Caco-2 (cell line): ENCODE results near the gene PANX3. TPM values are rescaled to one million over a fixed set of nuclear protein-coding genes. Genes with fewer than 3 reads are reported as not detected.

Source experiments
- BruUV-seq: library from RNA; stranded (reverse); fragments of 400-500 nt; replicated peaks from 2 replicates; lab custom pipeline; 2021; lab: Mats Ljungman, UMichigan
- CTCF ChIA-PET: fragments of 300-600 bp; sonication (Branson Sonifier 250); formaldehyde crosslinking; loops from one replicate; lab custom pipeline; 2022; ENCODE audit warnings: antibody characterized with exemption; lab: Charles Lee
- POLR2A ChIA-PET: fragments of 300-600 bp; sonication (Branson Sonifier 250); formaldehyde crosslinking; loops from one replicate; lab custom pipeline; 2022; ENCODE audit warnings: antibody characterized with exemption; lab: Charles Lee
- DNase-seq, 2 experiments: peaks; one replicate each; pipeline versions ENCODE4 v3.0.0 to v3.0.0-alpha.2; 2020 to 2022
- H3K27me3 ChIP-seq: replicated peaks from 2 replicates; pipeline ENCODE4 v1.6.0; 2011; ENCODE audit warnings: low read length; ENCODE audit not compliant: control insufficient read depth, insufficient read depth
- H3K36me3 ChIP-seq: 2 replicates; pipeline ENCODE4 v1.5.1; 2011; ENCODE audit warnings: low read length; ENCODE audit not compliant: control insufficient read depth, insufficient read depth
- H3K4me1 ChIP-seq: fragments of 250-450 bp; sonication (Bioruptor Pico); 2 replicates; pipeline ENCODE4 v1.5.1; 2020; ENCODE audit warnings: mild to moderate bottlenecking
- H3K4me3 ChIP-seq: 2 replicates; pipeline ENCODE4 v1.5.1; 2011; ENCODE audit warnings: low read depth, mild to moderate bottlenecking, control low read depth, low read length
- H3K9me3 ChIP-seq: fragments of 250-450 bp; sonication (Bioruptor Pico); 2 replicates; pipeline ENCODE4 v1.5.1; 2020; ENCODE audit warnings: mild to moderate bottlenecking, moderate library complexity
- H3K27ac Mint-ChIP-seq: one replicate; pipeline ENCODE4 v1.8.0; 2022; ENCODE audit warnings: mixed read lengths; ENCODE audit not compliant: unreplicated experiment
- H3K27me3 Mint-ChIP-seq: one replicate; pipeline ENCODE4 v1.8.0; 2022; ENCODE audit warnings: mixed read lengths; ENCODE audit not compliant: insufficient read depth, unreplicated experiment
- H3K36me3 Mint-ChIP-seq: one replicate; pipeline ENCODE4 v1.8.0; 2022; ENCODE audit warnings: mild to moderate bottlenecking, mixed read lengths; ENCODE audit not compliant: insufficient read depth, unreplicated experiment
- H3K4me1 Mint-ChIP-seq: one replicate; pipeline ENCODE4 v1.8.0; 2022; ENCODE audit warnings: low read depth, mixed read lengths; ENCODE audit not compliant: unreplicated experiment
- H3K4me3 Mint-ChIP-seq: one replicate; pipeline ENCODE4 v1.8.0; 2022; ENCODE audit warnings: mild to moderate bottlenecking, moderate library complexity, mixed read lengths; ENCODE audit not compliant: unreplicated experiment
- H3K9me3 Mint-ChIP-seq: one replicate; pipeline ENCODE4 v1.8.0; 2022; ENCODE audit warnings: mixed read lengths; ENCODE audit not compliant: unreplicated experiment
- CTCF ChIP-seq, 2 experiments: fragments of 200-600 bp in 1 of 2; IDR thresholded peaks; 1 replicate in 1 of 2; 2 replicates in 1 of 2; pipeline versions ENCODE4 v1.5.1 to v1.8.0; 2011 to 2022; ENCODE audit warnings: antibody characterized with exemption in 1 of 2, control low read depth in 1 of 2, inconsistent platforms in 1 of 2, low read depth in 1 of 2, low read length in 1 of 2, mild to moderate bottlenecking in 1 of 2, moderate library complexity in 1 of 2; ENCODE audit not compliant: insufficient read depth in 1 of 2, severe bottlenecking in 1 of 2, unreplicated experiment in 1 of 2
- intact Hi-C: fragments of 100-400 bp; cut with micrococcal nuclease; formaldehyde crosslinking; loops from one replicate; pipeline ENCODE4 v1.10.0; 2022; ENCODE audit not compliant: unreplicated experiment
- total RNA-seq: library from RNA; stranded (reverse); gene quantifications from 2 replicates; pipeline ENCODE4 v1.2.3, GENCODE V29; 2022

PANX3 gene
- total RNA-seq, 1 experiment from 2014 or later, result not detected

- Histone ChIP-seq H3K36me3 (no peaks in the 10 kb centered on the region), H3K4me3 (no peak overlapping the region), H3K27me3 (peaks cover 2% of the 10 kb centered on the region; the same call in 1 of the 2 replicates), H3K9me3 (no peaks in the 10 kb centered on the region), H3K4me1 (no peaks in the 10 kb centered on the region)
- CTCF ChIA-PET, result no interaction called here
- DNase-seq, result no peak
- no peaks in the 10 kb centered on the region for H3K9me3 Mint-ChIP-seq
- no peak overlapping the region for H3K27ac Mint-ChIP-seq
- POLR2A ChIA-PET, result no interaction called here
- intact Hi-C loops, result no loop called here
- no peaks in the 10 kb centered on the region for H3K4me1 Mint-ChIP-seq
- BruUV-seq, result no TSS peak
- no peak for TF ChIP-seq CTCF (IDR thresholded peaks at IDR 0.05; ENCODE audit: insufficient read depth in 1 of 2, low read depth in 1 of 2, low read length in 1 of 2, severe bottlenecking in 1 of 2, unreplicated experiment in 1 of 2)
- peaks cover 10% of the 10 kb centered on the region for H3K27me3 Mint-ChIP-seq
- H3K4me3 Mint-ChIP-seq, result no peak overlapping the region
- no peaks in the 10 kb centered on the region for H3K36me3 Mint-ChIP-seq
Observed at GRCh38 chr11:124577716-124578427, 33.4 kb upstream of the PANX3 start.

- no peaks in the 10 kb centered on the region for H3K9me3 Mint-ChIP-seq
- peaks cover 10% of the 10 kb centered on the region for H3K27me3 Mint-ChIP-seq
Observed at GRCh38 chr11:124578761-124579160, 32.5 kb upstream of the PANX3 start.

GRCh38 chr11:124581817-124582216, 29.4 kb upstream of the PANX3 start:
- Mint-ChIP-seq H3K4me3 (no peak overlapping the region), H3K27me3 (peaks cover 16% of the 10 kb centered on the region), H3K27ac (no peak overlapping the region), H3K4me1 (no peaks in the 10 kb centered on the region), H3K36me3 (no peaks in the 10 kb centered on the region), H3K9me3 (no peaks in the 10 kb centered on the region)
- intact Hi-C loops, result no loop called here
- Histone ChIP-seq H3K27me3 (peaks cover 2% of the 10 kb centered on the region), H3K4me1 (no peaks in the 10 kb centered on the region), H3K4me3 (no peak overlapping the region), H3K36me3 (no peaks in the 10 kb centered on the region), H3K9me3 (no peaks in the 10 kb centered on the region)
- BruUV-seq, result no TSS peak
- no peak for TF ChIP-seq CTCF (IDR thresholded peaks at IDR 0.05; ENCODE audit: insufficient read depth in 1 of 2, low read depth in 1 of 2, low read length in 1 of 2, severe bottlenecking in 1 of 2, unreplicated experiment in 1 of 2)
- CTCF ChIA-PET, result no interaction called here
- no peak for DNase-seq
- POLR2A ChIA-PET, result no interaction called here

More at GRCh38 chr11:124578761-124579160, 32.5 kb upstream of the PANX3 start:
- intact Hi-C loops, result no loop called here
- H3K4me1 Mint-ChIP-seq, result no peaks in the 10 kb centered on the region
- no peak overlapping the region for H3K4me3 Mint-ChIP-seq
- no peaks in the 10 kb centered on the region for H3K36me3 ChIP-seq
- H3K36me3 Mint-ChIP-seq, result no peaks in the 10 kb centered on the region
- H3K4me3 ChIP-seq, result no peak overlapping the region
- no peaks in the 10 kb centered on the region for H3K9me3 ChIP-seq
- no peak overlapping the region for H3K27ac Mint-ChIP-seq
- ChIA-PET CTCF (no interaction called here), POLR2A (no interaction called here)
- peaks cover 2% of the 10 kb centered on the region; the same call in 1 of the 2 replicates for H3K27me3 ChIP-seq
- BruUV-seq, result no TSS peak
- no peak for DNase-seq
- no peak for TF ChIP-seq CTCF (IDR thresholded peaks at IDR 0.05; ENCODE audit: insufficient read depth in 1 of 2, low read depth in 1 of 2, low read length in 1 of 2, severe bottlenecking in 1 of 2, unreplicated experiment in 1 of 2)
- H3K4me1 ChIP-seq, result no peaks in the 10 kb centered on the region
